GM19351 (cell line): ENCODE data around the gene UBE2E1.
"Not testable (repeated sequence)": the region's sequence is repeated elsewhere in the genome, so short reads cannot be mapped to it uniquely, and the experiment has no call there.

Experiments
- ATAC-seq: cut with Tn5 transposase; IDR thresholded peaks from one replicate; pipeline ENCODE4 v1.9.1; 2021; ENCODE audit warnings: mild to moderate bottlenecking, moderate library complexity; ENCODE audit not compliant: unreplicated experiment

UBE2E1 gene

DNA sequence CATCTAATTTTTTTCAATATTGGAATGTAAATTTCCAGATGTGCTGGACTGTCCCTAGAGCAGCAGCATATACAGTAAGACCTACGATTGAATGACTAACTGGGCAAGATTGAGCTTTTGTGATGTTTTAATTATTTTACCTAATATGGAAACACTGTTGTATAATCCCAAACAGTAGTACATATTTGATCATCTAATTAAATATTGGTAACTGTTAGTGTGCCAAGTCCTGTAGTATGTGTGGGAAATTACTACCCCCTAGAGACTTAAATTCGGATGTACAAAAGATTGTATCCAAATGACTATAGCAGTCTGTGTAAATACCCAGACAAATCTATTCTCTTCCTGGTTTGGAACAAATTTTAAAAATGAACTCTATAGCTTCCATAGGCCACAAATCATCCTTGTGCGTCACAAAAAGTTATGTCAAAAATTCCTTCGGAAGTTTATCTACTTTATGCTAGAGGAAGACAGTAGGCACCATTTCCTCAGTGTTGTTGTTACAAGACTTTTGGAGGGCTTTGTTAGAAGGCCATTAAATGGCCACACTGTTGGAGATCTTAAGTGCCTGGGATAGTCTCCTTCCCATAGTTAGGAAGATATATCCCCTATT, 69.5 kb downstream of the UBE2E1 start:
- no peak for ATAC-seq

DNA sequence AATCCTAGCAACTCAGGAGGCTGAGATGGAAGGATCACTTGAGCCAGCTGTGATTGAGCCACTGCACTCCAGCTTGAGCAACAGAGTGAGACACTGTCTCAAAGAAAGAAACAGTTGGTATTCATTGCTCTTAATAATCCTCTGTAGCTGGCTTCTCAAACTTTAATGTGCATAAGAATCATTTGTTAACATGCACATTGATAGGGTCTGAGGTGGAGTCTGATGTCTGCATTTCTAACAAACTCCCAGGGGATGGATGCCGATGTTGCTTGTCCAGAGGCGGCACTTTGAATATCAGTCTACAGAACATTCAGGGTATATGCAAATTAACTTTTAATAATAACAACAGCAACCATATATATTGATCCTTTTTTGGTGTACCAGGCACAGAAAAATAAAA, 71.2 kb downstream of the UBE2E1 start:
- ATAC-seq: no peak

DNA sequence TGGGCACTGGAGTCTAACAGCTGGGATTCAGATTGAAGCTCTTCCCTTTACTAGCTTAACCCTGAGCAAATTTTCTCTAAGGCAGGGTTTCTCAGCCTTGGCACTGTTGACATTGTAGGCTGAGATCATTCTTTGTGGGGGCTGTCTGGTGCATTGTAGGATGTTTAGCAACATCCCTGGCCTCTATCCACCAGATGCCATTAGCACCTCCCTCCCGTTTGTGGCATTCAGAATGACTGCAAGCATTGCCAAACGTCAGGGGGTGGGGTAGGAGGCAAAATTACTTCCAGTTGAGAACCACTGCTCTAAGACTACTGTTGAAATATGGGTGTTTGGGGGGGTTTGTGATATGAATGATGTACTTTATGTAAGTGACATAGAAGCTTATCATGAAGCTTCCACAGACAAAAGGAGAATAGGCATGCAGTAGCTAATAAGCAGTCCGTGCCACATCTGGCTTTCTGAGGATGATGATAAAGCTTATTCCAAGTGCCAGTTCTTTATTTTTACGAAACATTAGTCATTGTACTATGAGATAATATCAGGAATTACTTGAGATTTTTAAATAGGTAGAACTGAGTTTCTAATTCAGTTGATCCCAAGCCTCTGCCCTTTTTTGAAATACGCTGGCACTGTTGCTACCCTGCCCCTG, 71.7 kb downstream of the UBE2E1 start:
- ATAC-seq: no peak

DNA sequence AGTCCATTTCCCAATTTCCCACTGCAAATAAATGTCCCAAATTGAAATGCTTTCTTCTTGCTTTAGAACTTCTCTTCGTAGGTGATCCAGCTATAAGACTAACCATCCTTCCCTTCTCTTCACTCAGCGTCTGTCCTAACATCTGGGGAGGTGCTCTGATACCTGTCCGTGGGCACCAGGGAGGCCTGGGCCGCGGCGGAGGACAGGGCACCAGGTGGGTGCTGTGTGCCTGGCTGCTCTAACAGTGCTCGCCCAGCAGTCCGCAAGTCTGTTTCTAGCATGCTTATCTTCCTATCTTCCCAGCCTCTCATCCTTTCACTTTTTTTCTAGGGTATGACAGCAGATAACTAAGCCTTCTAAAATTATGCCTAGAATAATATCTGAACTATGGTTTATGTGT, 73.7 kb downstream of the UBE2E1 start:
- ATAC-seq: no peak

DNA sequence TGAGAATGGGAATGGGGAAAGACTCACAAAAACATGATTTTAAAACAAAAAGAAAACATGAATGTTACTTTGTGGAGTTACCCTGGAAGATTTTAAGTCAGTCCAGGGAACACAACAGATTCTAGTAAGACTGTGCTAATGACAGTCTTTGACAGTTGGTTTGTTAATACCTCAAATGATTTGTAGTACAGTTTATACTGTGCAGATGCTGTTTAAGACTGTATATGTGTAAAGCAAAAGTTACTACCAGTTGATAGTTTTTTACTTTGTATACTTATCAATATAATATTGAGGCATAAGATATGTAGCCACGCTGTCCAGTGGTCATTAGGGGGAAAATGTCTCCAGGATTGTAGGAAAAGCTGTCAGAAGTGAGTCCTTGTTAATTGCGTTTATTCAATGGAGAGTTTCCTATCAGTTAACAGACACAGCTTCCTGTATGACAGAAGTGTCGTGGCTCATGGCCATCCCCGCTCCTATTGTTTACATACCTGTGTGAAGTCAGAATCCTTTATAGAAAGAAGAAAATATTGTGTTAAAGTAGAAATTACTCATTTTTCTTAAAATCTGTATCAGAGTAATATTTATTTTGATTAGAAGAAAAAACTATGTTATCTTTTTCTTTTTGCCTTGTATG, 75.1 kb downstream of the UBE2E1 start:
- ATAC-seq: no peak

DNA sequence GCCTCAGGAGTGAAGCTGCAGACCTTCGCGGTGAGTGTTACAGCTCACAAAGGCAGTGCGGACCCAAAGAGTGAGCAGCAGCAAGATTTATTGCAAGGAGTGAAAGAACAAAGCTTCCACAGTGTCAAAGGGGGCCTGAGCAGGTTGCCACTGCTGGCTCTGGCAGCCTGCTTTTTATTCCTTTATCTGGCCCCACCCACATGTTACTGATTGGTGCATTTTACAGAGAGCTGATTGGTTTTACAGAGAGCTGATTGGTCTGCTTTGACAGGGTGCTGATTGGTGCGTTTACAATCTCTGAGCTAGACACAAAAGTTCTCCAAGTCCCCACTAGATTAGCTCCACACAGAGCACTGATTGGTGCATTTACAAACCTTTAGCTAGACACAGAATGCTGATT, 76.2 kb downstream of the UBE2E1 start:
- ATAC-seq: not testable (repeated sequence)

DNA sequence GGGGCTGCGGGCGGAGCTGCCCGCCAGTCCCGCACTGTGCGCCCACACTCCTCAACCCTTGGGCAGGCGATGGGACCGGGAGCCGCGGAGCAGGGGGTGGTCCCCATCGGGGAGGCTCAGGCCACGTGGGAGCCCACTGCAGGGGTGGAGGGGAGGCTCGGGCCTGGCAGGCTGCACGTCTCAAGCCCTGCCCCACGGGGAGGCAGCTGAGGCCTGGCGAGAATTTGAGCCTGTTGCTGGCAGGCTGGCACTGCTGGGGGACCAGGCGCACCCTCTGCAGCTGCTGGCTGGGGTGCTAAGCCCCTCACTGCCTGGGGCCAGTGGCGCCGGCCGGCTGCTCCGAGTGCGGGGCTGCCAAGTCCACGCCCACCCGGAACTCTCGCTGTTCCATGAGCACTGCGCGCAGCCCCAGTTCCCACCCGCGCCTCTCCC, 76.7 kb downstream of the UBE2E1 start:
- ATAC-seq: no peak

DNA sequence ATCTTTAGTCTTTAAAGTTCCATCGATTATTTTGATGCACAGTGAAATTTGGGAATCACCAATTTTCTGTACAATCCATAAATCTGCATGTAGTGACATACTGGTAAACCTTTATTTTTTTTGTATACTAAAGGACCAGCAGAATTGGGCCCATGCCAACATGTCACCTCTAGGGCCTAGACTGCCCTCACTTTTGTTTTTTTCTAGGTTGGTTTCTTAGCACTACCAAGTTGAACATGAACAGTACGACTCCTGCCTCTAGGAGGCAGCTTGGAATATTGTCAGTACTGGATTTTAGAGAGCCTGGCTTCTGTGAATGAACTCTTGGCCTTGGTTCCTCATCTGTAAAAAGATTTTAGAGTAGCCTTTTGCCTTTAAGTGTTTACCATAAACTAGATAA, 78.7 kb downstream of the UBE2E1 start:
- no peak for ATAC-seq

DNA sequence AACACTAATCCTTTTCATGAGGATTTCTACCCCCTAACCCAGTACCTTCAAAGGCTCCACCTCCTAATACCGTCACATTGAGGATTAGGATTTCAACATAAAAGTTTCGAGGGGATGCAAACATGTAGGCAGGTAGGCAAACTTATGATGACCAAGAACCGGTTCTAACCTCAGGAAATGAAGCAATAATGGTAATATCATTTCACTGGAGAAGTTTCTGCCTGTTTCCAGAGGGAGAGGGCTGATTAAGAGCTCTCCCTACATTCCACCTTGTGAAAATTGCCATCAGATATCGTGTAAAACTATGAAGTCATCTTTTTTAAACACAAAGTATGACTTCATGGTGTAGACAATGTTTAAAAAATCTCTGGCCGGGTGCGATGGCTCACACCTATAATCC, 79.5 kb downstream of the UBE2E1 start:
- no peak for ATAC-seq

DNA sequence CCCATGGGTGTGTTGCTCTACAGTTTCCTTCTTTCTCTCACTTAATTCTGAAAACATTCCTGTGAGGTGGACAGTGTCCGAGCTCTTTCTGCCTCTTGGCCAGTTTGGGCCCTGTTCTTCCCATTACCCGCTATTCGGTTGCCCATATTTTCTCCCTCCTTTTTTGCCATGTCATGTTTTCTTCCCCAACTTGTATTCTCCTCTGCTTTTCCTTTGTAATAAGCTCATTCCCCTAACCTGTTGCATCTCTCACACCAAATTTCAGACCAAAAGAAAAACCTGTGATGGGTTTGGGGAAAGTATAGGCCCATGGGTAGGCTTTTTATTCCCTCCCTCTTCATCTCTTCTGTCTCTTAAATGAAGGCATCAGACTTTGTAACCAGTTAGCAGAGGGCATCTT, 80.6 kb downstream of the UBE2E1 start:
- no peak for ATAC-seq

DNA sequence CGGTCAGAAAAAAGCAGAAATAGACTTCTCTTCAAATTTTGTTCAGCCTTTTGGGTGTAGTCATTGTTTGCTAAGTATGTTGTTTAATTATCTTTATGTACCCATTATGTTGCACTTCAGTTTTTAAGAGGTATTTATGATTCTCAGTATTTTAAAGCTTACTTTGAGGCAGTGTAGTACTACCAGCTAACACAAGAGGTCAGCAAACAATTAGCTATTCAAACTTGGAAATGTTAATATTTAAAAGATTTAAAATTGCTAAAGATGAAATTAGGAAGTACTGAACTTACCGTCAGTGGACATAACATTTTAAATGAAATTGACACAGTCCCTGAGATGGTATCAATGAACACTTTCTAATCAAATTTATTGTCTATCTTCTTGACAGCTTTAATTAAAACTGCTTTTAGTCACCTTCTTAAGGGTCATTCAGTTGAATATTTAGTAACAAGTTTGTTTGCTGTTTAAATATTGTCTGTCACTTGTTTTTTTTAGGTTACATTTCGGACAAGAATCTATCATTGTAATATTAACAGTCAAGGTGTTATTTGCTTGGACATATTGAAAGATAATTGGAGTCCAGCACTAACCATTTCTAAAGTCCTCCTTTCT, 83.0 kb downstream of the UBE2E1 start:
- ATAC-seq: peak; percentile 57

DNA sequence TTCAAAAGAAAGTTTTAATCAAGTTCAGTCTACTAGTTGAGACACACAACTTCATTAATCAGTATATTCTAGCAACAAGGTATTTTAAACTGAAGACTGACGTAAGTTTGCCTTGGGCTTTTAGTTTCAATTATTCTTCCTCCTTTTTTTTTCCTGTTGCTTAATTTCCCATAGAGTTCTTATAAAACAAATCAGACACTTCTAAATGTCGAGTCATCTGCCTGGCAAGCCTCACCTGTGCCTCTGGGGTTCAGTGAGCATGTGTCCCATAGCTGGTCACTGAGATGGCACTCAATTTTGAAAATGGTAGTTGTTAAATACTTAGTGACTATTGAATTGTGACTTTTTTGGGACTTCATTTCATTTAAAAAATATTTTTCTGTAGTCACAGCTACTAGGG, 83.6 kb downstream of the UBE2E1 start:
- ATAC-seq: no peak

DNA sequence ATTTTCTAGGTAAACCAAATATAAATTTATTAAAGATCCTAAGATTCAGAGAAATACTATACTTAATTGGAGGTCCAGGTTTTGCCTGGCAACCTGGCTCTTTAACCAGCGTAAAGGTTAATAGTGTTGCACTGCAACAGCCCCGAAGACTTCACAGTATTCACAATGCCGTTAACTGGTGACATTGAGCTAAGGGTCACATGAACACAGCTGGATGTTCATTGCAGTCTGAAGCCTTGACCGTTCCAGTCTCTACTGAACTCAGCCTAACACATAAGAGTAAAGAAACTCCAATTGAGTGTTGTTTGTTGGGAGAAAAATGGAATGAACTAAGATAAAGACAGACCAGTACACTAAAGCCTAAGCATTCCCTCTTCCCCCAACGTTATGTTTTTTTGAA, 84.2 kb downstream of the UBE2E1 start:
- no peak for ATAC-seq

DNA sequence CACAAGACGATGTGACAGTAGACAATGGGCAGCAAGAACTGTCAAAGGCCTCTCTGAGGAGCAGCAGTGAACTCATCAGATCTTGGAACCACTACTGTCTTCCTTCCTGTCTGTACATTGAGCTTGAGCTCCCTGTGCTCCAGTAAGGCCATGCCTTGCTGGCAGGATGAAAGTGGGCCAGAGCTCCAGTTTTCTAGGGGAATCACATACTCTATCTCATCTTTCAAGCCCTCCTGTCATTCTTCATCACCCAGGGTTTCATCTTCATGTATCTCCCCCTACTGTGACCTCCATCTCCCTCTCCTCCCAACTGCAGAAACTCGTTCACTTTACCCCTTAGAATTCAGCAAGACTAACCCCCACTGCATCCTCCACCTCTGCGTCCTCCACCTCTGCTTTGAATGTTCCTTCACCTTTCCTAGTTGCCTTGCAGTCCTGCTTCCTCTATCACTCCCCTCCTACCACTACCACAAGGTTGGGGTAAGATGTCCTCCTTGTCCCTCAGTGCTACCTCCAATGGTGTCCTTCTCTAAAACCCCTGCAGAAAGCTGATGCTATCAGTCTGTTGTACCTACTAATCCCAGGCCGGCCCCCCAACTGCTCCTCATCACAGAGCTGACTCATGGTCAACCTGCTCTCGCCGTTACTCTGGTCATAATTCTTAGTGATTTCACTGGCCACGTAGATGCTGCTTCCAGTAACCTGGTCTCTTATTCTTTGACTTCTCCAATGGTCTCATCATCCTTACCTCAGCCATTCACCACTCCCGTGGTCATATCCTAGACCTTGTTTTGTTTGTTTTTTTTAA, 88.7 kb downstream of the UBE2E1 start:
- ATAC-seq: no peak

DNA sequence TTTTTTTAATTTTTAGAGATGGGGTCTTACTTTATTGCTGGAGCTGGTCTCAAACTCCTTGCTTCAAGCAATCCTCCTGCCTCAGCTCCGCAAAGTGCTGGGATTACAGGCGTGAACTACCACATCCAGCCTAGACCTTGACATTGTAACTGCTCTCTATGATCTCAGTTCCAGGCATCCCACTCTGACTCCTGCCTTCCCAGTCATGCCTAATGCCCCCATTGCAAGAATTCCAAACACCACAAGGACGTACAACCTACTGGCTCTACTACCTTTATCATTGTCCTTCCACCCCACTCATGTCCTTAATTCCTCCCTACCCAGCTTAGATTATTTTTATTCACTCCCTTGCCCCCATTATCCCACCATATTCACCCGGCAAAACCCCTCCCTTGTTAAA, 89.4 kb downstream of the UBE2E1 start:
- no peak for ATAC-seq

DNA sequence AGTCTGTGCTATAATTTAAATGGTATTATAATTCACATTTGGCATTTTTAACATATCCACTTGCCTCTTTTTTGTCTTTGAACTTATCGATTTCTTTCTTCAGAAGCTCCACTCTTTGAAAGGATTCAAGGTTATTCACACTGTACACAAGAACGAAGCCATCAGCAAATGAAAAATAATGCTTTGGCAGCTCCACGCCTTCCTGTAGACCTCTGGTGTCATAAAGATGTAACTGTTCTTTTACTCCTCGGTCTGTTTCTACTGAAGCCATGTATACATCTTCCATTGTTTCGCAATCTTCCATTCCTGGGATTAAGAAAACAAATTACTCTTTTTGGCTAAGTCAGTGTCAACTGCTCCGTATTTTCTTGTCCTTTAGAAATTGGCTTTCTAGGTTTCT, 95.0 kb downstream of the UBE2E1 start:
- ATAC-seq: no peak

DNA sequence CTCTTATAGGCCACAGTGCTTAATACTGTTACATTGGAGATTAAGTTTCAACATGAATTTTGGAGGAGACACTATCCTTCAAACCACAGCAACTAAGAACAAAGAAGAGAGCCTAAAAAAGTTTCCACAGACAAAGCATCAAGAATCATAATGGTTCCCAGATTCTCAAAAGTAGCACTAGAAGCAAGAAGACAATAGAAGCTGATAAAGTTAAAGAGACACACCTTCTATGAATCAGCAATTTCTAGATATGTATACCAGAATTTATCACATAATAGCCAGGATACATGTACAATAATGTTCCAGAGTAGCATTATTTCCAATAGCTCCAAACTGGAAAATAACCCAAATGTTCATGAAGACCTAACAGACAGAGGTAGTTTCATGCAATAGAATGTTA, 98.8 kb downstream of the UBE2E1 start:
- ATAC-seq: no peak

DNA sequence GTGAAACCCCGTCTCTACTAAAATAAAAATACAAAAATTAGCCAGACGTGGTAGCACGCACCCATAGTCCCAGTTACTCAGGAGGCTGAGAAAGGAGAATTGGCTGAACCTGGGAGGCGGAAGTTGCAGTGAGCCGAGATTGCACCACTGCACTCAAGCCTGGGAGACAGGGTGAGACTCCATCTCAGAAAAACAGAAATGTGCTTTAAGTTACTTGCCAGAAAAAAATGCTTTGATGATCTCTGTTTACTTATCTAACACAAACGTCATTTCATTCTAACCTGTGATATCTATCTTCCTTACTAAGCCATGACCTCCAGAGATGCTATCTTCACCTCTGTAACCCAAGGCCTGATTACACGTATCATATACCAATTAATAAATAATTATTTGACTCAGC, 103.6 kb downstream of the UBE2E1 start:
- ATAC-seq: no peak

DNA sequence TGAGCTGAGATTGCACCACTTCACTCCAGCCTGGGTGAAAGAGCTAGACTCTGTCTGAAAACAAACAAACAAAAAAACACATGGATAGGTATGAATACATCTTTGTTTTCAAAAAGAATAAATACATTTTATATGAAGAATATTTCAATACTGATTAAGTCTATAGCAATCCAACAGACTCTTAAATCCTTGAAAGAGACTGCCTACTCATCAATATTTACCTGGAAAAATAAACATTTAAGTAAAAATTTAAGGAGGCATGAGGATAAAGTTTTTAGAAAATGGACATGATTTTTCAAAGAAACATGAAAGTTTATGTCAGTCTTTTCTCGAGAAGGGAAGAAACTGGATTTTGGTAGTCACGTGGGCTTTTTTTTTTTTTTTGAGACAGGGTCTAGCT, 105.6 kb downstream of the UBE2E1 start:
- no peak for ATAC-seq

DNA sequence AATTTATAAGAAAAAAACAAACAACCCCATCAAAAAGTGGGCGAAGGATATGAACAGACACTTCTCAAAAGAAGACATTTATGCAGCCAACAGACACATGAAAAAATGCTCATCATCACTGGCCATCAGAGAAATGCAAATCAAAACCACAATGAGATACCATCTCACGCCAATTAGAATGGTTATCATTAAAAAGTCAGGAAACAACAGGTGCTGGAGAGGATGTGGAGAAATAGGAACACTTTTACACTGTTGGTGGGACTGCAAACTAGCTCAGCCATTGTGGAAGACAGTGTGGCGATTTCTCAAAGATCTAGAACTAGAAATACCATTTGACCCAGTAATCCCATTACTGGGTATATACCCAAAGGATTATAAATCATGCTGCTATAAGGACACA, 106.6 kb downstream of the UBE2E1 start:
- not testable (repeated sequence) for ATAC-seq

DNA sequence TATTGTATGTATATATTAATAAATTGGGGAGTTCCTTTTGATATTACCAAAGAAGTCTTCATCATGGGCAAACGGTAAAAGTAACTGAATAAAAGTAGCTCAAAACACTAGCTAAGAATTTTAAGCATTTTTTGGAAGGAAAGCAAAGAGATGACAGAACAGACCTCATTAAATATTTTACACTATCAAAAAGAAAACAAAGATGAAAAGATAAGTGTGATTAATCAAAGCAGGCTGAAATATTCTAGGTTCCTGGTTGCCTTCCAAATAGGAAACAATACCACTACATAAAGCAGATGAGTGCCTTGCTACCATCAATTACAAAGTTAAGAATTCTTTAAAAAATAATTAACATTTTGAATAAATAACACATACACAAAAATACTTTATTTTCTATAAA, 107.4 kb downstream of the UBE2E1 start:
- ATAC-seq: no peak
